ENCODE results near the gene CHMP4B.

CHMP4B gene

GRCh38 chr20:33868595-33868994, 57.4 kb downstream of the CHMP4B start:
- no peak for TF ChIP-seq CTCF (conservative IDR thresholded peaks at IDR 0.05; ENCODE audit: control insufficient read depth, insufficient read depth, low read depth, low read length)
- no peak overlapping the region for H3K4me3 ChIP-seq (ENCODE audit: control insufficient read depth, low read depth, low read length)
- DNase-seq (ENCODE audit: low read depth), result no peak

DNA sequence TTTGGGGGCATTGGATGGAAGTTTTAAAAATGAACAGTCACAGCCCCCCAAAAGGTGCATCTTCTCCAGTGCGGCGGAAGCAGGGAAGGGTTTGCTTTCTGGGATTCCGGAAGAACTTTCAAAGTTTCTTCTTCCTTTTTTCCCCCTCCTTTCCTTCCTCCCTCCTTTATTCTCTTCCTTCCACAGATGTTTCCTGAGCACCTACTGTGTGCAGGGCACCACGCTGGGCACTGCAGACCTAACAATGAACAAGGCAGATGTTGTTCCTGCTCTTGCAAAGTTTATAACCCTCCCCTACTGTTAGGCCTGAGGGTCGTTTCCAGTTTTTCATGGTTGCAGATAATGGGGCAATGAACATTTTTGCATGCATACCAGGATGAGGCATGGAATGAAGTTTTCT, 58.1 kb downstream of the CHMP4B start:
- TF ChIP-seq CTCF (conservative IDR thresholded peaks at IDR 0.05; ENCODE audit: control insufficient read depth, insufficient read depth, low read depth, low read length), result no peak
- no peak overlapping the region for H3K4me3 ChIP-seq (ENCODE audit: control insufficient read depth, low read depth, low read length)
- no peak for DNase-seq (ENCODE audit: low read depth)

DNA sequence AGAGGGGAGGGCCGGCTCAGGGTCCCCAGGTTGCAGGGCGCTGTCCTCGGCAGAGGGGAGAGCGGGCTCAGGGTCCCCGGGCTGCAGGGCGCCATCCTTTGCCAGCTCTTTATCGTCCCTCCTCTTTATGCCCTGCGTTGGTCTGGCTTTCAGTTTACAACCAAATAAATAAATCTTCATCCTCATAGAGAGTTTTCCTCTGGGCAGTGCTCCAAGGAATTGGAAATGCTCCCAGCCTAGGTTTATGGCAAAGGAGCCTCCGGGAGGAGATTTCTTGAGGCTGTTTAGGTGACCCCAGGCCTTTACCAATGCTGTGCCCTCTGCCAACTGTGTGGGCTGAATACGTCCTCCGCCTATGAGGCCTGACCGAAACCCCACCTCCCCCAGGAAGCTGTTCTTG, 60.2 kb downstream of the CHMP4B start:
- TF ChIP-seq CTCF (conservative IDR thresholded peaks at IDR 0.05; ENCODE audit: control insufficient read depth, insufficient read depth, low read depth, low read length), result no peak
- peak; percentile 16 for DNase-seq (ENCODE audit: low read depth)
- H3K4me3 ChIP-seq (ENCODE audit: control insufficient read depth, low read depth, low read length), result no peak overlapping the region

- H3K4me3 ChIP-seq (ENCODE audit: control insufficient read depth, low read depth, low read length), result no peak overlapping the region
- no peak for DNase-seq (ENCODE audit: low read depth)
- no peak for TF ChIP-seq CTCF (conservative IDR thresholded peaks at IDR 0.05; ENCODE audit: control insufficient read depth, insufficient read depth, low read depth, low read length)
These were observed 63.0 kb downstream of the CHMP4B start for GRCh38 chr20:33874129-33874528.

GRCh38 chr20:33875055-33875454, 63.9 kb downstream of the CHMP4B start:
- TF ChIP-seq CTCF (conservative IDR thresholded peaks at IDR 0.05; ENCODE audit: control insufficient read depth, insufficient read depth, low read depth, low read length), result no peak
- no peak for DNase-seq (ENCODE audit: low read depth)
- H3K4me3 ChIP-seq (ENCODE audit: control insufficient read depth, low read depth, low read length), result no peak overlapping the region

DNA sequence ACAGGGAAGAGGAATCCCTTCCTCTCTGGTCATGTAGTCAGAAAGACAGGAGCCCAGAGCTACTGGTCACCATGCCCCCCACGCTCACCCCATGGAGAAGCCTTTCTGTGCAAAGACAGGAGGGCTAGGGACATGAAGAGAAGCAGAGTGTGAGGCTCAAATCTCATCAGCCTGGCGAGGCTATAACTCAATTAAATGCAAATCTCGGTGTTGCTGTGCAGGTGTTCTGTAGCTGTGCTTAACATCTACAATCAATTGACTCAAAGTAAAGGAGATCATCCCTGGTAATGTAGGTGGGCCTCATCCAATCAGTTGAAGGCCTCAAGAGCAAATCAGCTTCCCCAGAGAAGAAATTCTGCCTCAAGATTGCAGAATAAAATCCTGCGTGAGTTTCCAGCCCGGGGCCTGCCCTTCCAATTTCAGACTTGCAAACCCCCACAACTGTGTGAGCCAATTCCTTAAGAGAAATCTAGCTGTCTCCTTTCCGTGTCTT, 64.4 kb downstream of the CHMP4B start:
- H3K4me3 ChIP-seq (ENCODE audit: control insufficient read depth, low read depth, low read length), result no peak overlapping the region
- no peak for TF ChIP-seq CTCF (conservative IDR thresholded peaks at IDR 0.05; ENCODE audit: control insufficient read depth, insufficient read depth, low read depth, low read length)
- no peak for DNase-seq (ENCODE audit: low read depth)

- DNase-seq (ENCODE audit: low read depth), result no peak
- no peak for TF ChIP-seq CTCF (conservative IDR thresholded peaks at IDR 0.05; ENCODE audit: control insufficient read depth, insufficient read depth, low read depth, low read length)
- no peak overlapping the region for H3K4me3 ChIP-seq (ENCODE audit: control insufficient read depth, low read depth, low read length)
These were observed 67.4 kb downstream of the CHMP4B start for GRCh38 chr20:33878583-33878982.
